Mesenchymal stem cell (in vitro differentiated cells and primary cell): ENCODE results near the gene TMEM92.

Source experiments
- DNase-seq: peaks from one replicate; pipeline ENCODE4 v3.0.0-alpha.2; 2013
- H2AFZ ChIP-seq: one replicate; pipeline ENCODE4 v1.6.1; 2013; ENCODE audit warnings: low read depth, mild to moderate bottlenecking, control low read depth, inconsistent platforms, low read length, moderate library complexity
- H2AK5ac ChIP-seq: 2 replicates; pipeline ENCODE4 v1.6.1; 2013; ENCODE audit warnings: low read length, moderate library complexity, mild to moderate bottlenecking, inconsistent platforms; ENCODE audit not compliant: severe bottlenecking
- H2BK120ac ChIP-seq: one replicate; pipeline ENCODE4 v1.6.1; 2013; ENCODE audit warnings: low read depth, mild to moderate bottlenecking, inconsistent platforms, low read length, moderate library complexity
- H2BK12ac ChIP-seq, 2 experiments: one replicate each; pipeline ENCODE4 v1.6.1; 2013; ENCODE audit warnings: inconsistent platforms in 2 of 2, low read length in 2 of 2, mild to moderate bottlenecking in 2 of 2, moderate library complexity in 2 of 2, control low read depth in 1 of 2
- H2BK15ac ChIP-seq: one replicate; pipeline ENCODE4 v1.6.1; 2013; ENCODE audit warnings: mild to moderate bottlenecking, low read depth, inconsistent platforms; ENCODE audit not compliant: poor library complexity, severe bottlenecking
- H2BK5ac ChIP-seq: 2 replicates; pipeline ENCODE4 v1.6.1; 2013; ENCODE audit warnings: low read depth, mild to moderate bottlenecking, low read length, control low read depth, inconsistent platforms; ENCODE audit not compliant: poor library complexity, severe bottlenecking
- H3K14ac ChIP-seq, 2 experiments: one replicate each; pipeline ENCODE4 v1.6.1; 2013; ENCODE audit warnings: inconsistent platforms in 2 of 2, low read length in 2 of 2, control low read depth in 1 of 2, mild to moderate bottlenecking in 1 of 2, moderate library complexity in 1 of 2
- H3K18ac ChIP-seq, 2 experiments: one replicate each; pipeline ENCODE4 v1.6.1; 2013; ENCODE audit warnings: inconsistent platforms in 2 of 2, low read length in 2 of 2, control low read depth in 1 of 2, low read depth in 1 of 2, mild to moderate bottlenecking in 1 of 2
- H3K23ac ChIP-seq, 2 experiments: one replicate each; pipeline ENCODE4 v1.6.1; 2013; ENCODE audit warnings: inconsistent platforms in 2 of 2, low read length in 2 of 2, mild to moderate bottlenecking in 2 of 2, moderate library complexity in 2 of 2, control low read depth in 1 of 2
- H3K27ac ChIP-seq: 2 replicates; pipeline ENCODE4 v1.5.1; 2013; ENCODE audit warnings: mild to moderate bottlenecking, moderate library complexity, low read length, control low read depth, inconsistent platforms; ENCODE audit not compliant: poor library complexity, severe bottlenecking
- H3K27me3 ChIP-seq, 2 experiments: 2 replicates each; pipeline versions ENCODE4 v1.6.1 to v1.7.0; 2013; ENCODE audit warnings: low read length in 2 of 2, mild to moderate bottlenecking in 2 of 2, moderate library complexity in 2 of 2, control low read depth in 1 of 2, inconsistent platforms in 1 of 2; ENCODE audit not compliant: control insufficient read depth in 1 of 2, insufficient read depth in 1 of 2
- H3K36me3 ChIP-seq, 2 experiments: 2 replicates each; pipeline versions ENCODE4 v1.6.1 to v1.7.0; 2013; ENCODE audit warnings: low read length in 2 of 2, control low read depth in 1 of 2, inconsistent platforms in 1 of 2, low read depth in 1 of 2, mild to moderate bottlenecking in 1 of 2; ENCODE audit not compliant: insufficient read depth in 2 of 2, control insufficient read depth in 1 of 2
- H3K4ac ChIP-seq, 2 experiments: one replicate each; pipeline ENCODE4 v1.6.1; 2013; ENCODE audit warnings: inconsistent platforms in 2 of 2, low read length in 2 of 2, mild to moderate bottlenecking in 2 of 2, moderate library complexity in 2 of 2, control low read depth in 1 of 2, low read depth in 1 of 2
- H3K4me1 ChIP-seq: 2 replicates; pipeline ENCODE4 v1.6.1; 2013; ENCODE audit warnings: low read depth, low read length, control low read depth; ENCODE audit not compliant: control insufficient read depth, insufficient read depth
- H3K4me2 ChIP-seq: 2 replicates; pipeline ENCODE4 v1.6.1; 2013; ENCODE audit warnings: low read length, mild to moderate bottlenecking, inconsistent platforms; ENCODE audit not compliant: poor library complexity, severe bottlenecking
- H3K4me3 ChIP-seq, 2 experiments: 2 replicates each; pipeline versions ENCODE4 v1.5.1 to v1.7.0; 2013; ENCODE audit warnings: low read length in 2 of 2, mild to moderate bottlenecking in 2 of 2, control low read depth in 1 of 2, low read depth in 1 of 2; ENCODE audit not compliant: insufficient read depth in 1 of 2
- H3K79me1 ChIP-seq: replicated peaks from 2 replicates; pipeline ENCODE4 v1.6.1; 2013; ENCODE audit warnings: mild to moderate bottlenecking, control low read depth, low read length, inconsistent platforms; ENCODE audit not compliant: poor library complexity, severe bottlenecking
- H3K9ac ChIP-seq: 2 replicates; pipeline ENCODE4 v1.7.0; 2013; ENCODE audit warnings: mild to moderate bottlenecking, low read length, moderate library complexity
- H3K9me3 ChIP-seq: 2 replicates; pipeline ENCODE4 v1.7.0; 2013; ENCODE audit warnings: mild to moderate bottlenecking, low read length; ENCODE audit not compliant: control insufficient read depth
- H4K8ac ChIP-seq: one replicate; pipeline ENCODE4 v1.6.1; 2013; ENCODE audit warnings: inconsistent platforms, mild to moderate bottlenecking, low read length, moderate library complexity
- H4K91ac ChIP-seq: one replicate; pipeline ENCODE4 v1.6.1; 2013; ENCODE audit warnings: mild to moderate bottlenecking, low read length, inconsistent platforms
- WGBS: methylation state at CpG from one replicate; pipeline ENCODE4 v1.1.7; 2013; ENCODE audit warnings: mixed read lengths; 5-methylcytosine and 5-hydroxymethylcytosine counted together

TMEM92 gene

DNA sequence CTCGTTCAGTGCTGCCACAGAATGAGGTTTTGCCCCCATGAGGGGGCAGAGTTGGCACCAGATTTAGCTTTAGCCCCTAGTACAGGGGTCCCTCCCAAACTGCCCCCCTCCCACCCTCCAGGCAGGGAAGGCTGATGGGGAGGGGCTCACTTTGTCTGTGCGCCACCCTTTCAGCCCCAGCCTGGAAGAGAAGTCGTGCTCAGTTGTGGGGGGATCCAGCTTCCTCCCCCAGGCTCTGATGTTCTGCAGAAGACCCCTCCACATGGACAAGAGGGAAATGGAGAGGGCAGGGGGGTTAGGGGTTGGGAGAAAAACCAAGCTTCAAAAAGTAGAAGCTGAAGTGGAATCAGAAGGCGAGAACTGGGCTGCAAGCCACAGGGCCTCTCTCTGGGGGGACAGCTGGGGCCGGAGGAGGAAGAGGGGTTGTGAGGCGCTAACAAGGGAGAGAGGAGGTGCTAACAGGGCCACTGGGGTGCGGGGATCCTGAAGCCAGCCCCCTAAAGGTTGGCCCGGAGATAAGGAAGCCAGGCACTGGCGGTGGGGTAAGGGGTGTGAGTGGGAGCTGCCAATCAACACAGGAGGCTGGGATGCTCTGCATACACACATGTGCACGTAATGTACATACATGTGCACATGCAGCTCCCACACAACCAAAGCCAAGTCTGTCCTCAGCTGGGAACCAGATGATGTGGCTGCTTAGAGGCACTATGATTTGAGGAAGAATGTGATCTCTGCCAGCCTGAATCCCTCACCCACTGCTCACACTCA, 7.0 kb upstream of the TMEM92 start:
- 91% methylated on average over 9 of the region's 10 CpGs for WGBS

GRCh38 chr17:50268026-50268425, 6.2 kb upstream of the TMEM92 start:
- no peaks in the 10 kb centered on the region for H3K27me3 ChIP-seq
- peak overlapping the region; percentile 75 for H3K9ac ChIP-seq
- no peak overlapping the region for H3K14ac ChIP-seq
- peak overlapping the region in 1 of 2 experiments; percentile 55 for H2BK12ac ChIP-seq
- H3K23ac ChIP-seq = no peak overlapping the region
- no peak overlapping the region for H2AFZ ChIP-seq
- H4K91ac ChIP-seq = peak overlapping the region; percentile 84
- H3K36me3 ChIP-seq = no peaks in the 10 kb centered on the region
- H3K4me1 ChIP-seq = peaks cover 78% of the 10 kb centered on the region
- no peak for DNase-seq
- no peak overlapping the region for H2BK15ac ChIP-seq
- H3K18ac ChIP-seq = peak overlapping the region; percentile 5 to 48
- peak overlapping the region; percentile 5 to 16 for H3K4ac ChIP-seq
- no peaks in the 10 kb centered on the region for H3K9me3 ChIP-seq
- H2BK5ac ChIP-seq = no peak overlapping the region
- peak overlapping the region; percentile 19 for H3K27ac ChIP-seq
- peaks cover 14% of the 10 kb centered on the region for H3K79me1 ChIP-seq
- peak overlapping the region; percentile 99 for H2AK5ac ChIP-seq
- H4K8ac ChIP-seq = no peak overlapping the region
- H3K4me3 ChIP-seq = peak overlapping the region in 1 of 2 experiments; percentile 65
- H3K4me2 ChIP-seq = no peak overlapping the region
- H2BK120ac ChIP-seq = peak overlapping the region; percentile 64
- WGBS = 81% methylated on average over 5 of the region's 5 CpGs

More for the DNA sequence above, 7.0 kb upstream of the TMEM92 start:
- Histone ChIP-seq H2BK15ac (peak overlapping the region; percentile 85), H3K27me3 (no peaks in the 10 kb centered on the region), H3K4me2 (peak overlapping the region; percentile 20), H3K4me3 (peak overlapping the region in 1 of 2 experiments; percentile 65), H3K79me1 (peaks cover 14% of the 10 kb centered on the region), H3K9me3 (no peaks in the 10 kb centered on the region), H4K8ac (peak overlapping the region; percentile 86), H3K4ac (peak overlapping the region; percentile 42 to 86), H3K14ac (peak overlapping the region in 1 of 2 experiments; percentile 58), H4K91ac (peak overlapping the region; percentile 84), H2BK5ac (peak overlapping the region; percentile 96), H2BK12ac (peak overlapping the region; percentile 71 to 77), H3K36me3 (no peaks in the 10 kb centered on the region), H3K4me1 (peaks cover 77% of the 10 kb centered on the region), H3K9ac (peak overlapping the region; percentile 75), H3K18ac (peak overlapping the region; percentile 1 to 86), H2BK120ac (peak overlapping the region; percentile 85), H3K27ac (peak overlapping the region; percentile 79), H2AFZ (no peak overlapping the region), H2AK5ac (peak overlapping the region; percentile 99), H3K23ac (no peak overlapping the region)
- no peak for DNase-seq

DNA sequence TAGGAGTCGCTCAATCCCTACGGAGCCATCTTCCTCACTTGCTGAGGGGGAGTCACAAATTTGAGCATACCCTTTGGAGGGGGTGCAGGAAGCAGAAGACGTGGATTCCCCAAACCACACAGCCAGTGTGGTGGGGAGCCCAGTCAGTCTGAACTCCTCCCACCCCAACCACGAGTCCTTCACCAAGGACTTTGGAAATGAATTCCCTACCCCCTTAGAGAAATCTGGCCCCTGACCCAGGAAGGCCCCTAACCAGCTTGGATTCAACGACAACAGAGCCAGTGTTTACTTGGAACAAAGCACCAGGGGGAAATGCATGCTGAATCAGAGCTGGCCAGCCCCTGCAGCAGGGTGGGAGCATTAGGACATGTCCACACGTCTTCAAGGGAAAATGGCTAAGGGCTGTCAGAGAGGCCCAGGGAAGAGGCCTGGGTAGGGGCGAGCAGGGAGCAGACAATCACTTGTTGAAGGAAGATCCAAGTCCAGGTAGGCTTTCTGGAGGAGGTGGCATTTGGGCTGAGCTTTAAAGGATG, 5.5 kb upstream of the TMEM92 start:
- Histone ChIP-seq H3K9me3 (no peaks in the 10 kb centered on the region), H3K9ac (peak overlapping the region; percentile 75), H4K8ac (peak overlapping the region; percentile 52), H2BK12ac (peak overlapping the region; percentile 57 to 59), H2BK5ac (no peak overlapping the region), H3K14ac (no peak overlapping the region), H3K18ac (peak overlapping the region; percentile 4 to 50), H3K23ac (no peak overlapping the region), H2BK15ac (no peak overlapping the region), H3K4ac (peak overlapping the region in 1 of 2 experiments; percentile 12), H3K4me2 (no peak overlapping the region), H2AK5ac (peak overlapping the region; percentile 99), H4K91ac (peak overlapping the region; percentile 73), H3K36me3 (no peaks in the 10 kb centered on the region), H3K79me1 (peaks cover 16% of the 10 kb centered on the region), H3K27me3 (no peaks in the 10 kb centered on the region), H2AFZ (no peak overlapping the region), H3K4me3 (no peak overlapping the region), H2BK120ac (no peak overlapping the region), H3K4me1 (peaks cover 76% of the 10 kb centered on the region), H3K27ac (no peak overlapping the region)
- DNase-seq = peak; percentile 62
- 61% methylated on average over 7 of the region's 7 CpGs for WGBS
